Natural killer cell (primary cell): ENCODE results near the gene GPRC5D. TPM values are rescaled to one million over a fixed set of nuclear protein-coding genes. Genes with fewer than 3 reads are reported as not detected.

Experiments
- ATAC-seq, 3 donors: fragments of 150-1000 bp in 2 of 3; fragments of 200-7000 bp in 1 of 3; cut with Tn5 transposase; 1 replicate in 1 of 3; 2 replicates in 2 of 3; pipeline ENCODE4 v1.10.0; 2021; ENCODE audit warnings: mild to moderate bottlenecking in 2 of 3, moderate library complexity in 2 of 3
- DNase-seq, 2 donors: peaks; one replicate each; pipeline versions ENCODE4 v3.0.0 to v3.0.0-alpha.2; 2013 to 2021; ENCODE audit warnings: mixed read lengths in 1 of 2
- H3K27ac ChIP-seq: one replicate; pipeline ENCODE4 v1.5.1; 2013; ENCODE audit warnings: mild to moderate bottlenecking, low read length
- H3K27me3 ChIP-seq: one replicate; pipeline ENCODE4 v1.6.1; 2013; ENCODE audit warnings: low read length; ENCODE audit not compliant: control insufficient read depth, insufficient read depth
- H3K36me3 ChIP-seq: one replicate; pipeline ENCODE4 v1.6.1; 2013; ENCODE audit warnings: low read length; ENCODE audit not compliant: control insufficient read depth, insufficient read depth
- H3K4me1 ChIP-seq: one replicate; pipeline ENCODE4 v1.6.1; 2013; ENCODE audit warnings: low read length; ENCODE audit not compliant: control insufficient read depth, insufficient read depth
- H3K4me3 ChIP-seq: one replicate; pipeline ENCODE4 v1.5.1; 2013; ENCODE audit warnings: low read length
- H3K9me3 ChIP-seq: one replicate; pipeline ENCODE4 v1.6.1; 2013; ENCODE audit warnings: low read length; ENCODE audit not compliant: control insufficient read depth, insufficient read depth
- H3K27ac Mint-ChIP-seq, 2 donors: one replicate each; pipeline ENCODE4 v1.8.0; 2022; ENCODE audit warnings: mild to moderate bottlenecking in 2 of 2, mixed read lengths in 2 of 2, moderate library complexity in 1 of 2
- H3K27me3 Mint-ChIP-seq, 2 donors: one replicate each; pipeline ENCODE4 v1.8.0; 2022; ENCODE audit warnings: low read depth in 2 of 2, mixed read lengths in 2 of 2
- H3K36me3 Mint-ChIP-seq: one replicate; pipeline ENCODE4 v1.8.0; 2022; ENCODE audit warnings: mixed read lengths
- H3K4me1 Mint-ChIP-seq, 2 donors: one replicate each; pipeline ENCODE4 v1.8.0; 2022; ENCODE audit warnings: mixed read lengths in 2 of 2
- H3K4me3 Mint-ChIP-seq: one replicate; pipeline ENCODE4 v1.8.0; 2022; ENCODE audit warnings: mild to moderate bottlenecking, moderate library complexity, mixed read lengths
- H3K9me3 Mint-ChIP-seq, 2 donors: one replicate each; pipeline ENCODE4 v1.8.0; 2022; ENCODE audit warnings: mixed read lengths in 2 of 2
- CTCF ChIP-seq: fragments of 200-600 bp; IDR thresholded peaks from one replicate; pipeline ENCODE4 v1.8.0; 2022; ENCODE audit warnings: antibody characterized with exemption
- WGBS: methylation state at CpG from one replicate; pipeline ENCODE4 v1.1.7; 2013; ENCODE audit warnings: missing lambda C conversion rate; ENCODE audit not compliant: insufficient coverage; 5-methylcytosine and 5-hydroxymethylcytosine counted together
- intact Hi-C: fragments of 100-400 bp; cut with micrococcal nuclease; formaldehyde crosslinking; loops from one replicate; pipeline ENCODE4 v1.14.2; 2022
- total RNA-seq, 4 donors: library from RNA; stranded (reverse); fragments of 120-200 nt in 1 of 4; gene quantifications; one replicate each; pipeline versions ENCODE4 v1.2.3 to v1.2.4, GENCODE V29; 2013 to 2022

GPRC5D gene
- total RNA-seq, 3 donors from 2014 or later (not counting 1 experiment from before 2014, with no cell fraction given), result 5.5 TPM; not detected in 2

- Histone ChIP-seq H3K27me3 (no peaks in the 10 kb centered on the region), H3K27ac (no peak overlapping the region), H3K9me3 (no peaks in the 10 kb centered on the region), H3K4me1 (no peaks in the 10 kb centered on the region), H3K36me3 (no peaks in the 10 kb centered on the region), H3K4me3 (no peak overlapping the region)
- no peak overlapping the region for H3K4me3 Mint-ChIP-seq
- DNase-seq, result no peak
- H3K4me1 Mint-ChIP-seq, result no peaks in the 10 kb centered on the region
- ATAC-seq, result no peak
- no peak overlapping the region for H3K27ac Mint-ChIP-seq
- no peaks in the 10 kb centered on the region for H3K9me3 Mint-ChIP-seq
- intact Hi-C loops, result no loop called here
- H3K27me3 Mint-ChIP-seq, result peaks cover 4 to 11% of the 10 kb centered on the region in 2 donors
- 82% methylated on average over 6 of the region's 6 CpGs for WGBS
- no peak for TF ChIP-seq CTCF
- H3K36me3 Mint-ChIP-seq, result no peaks in the 10 kb centered on the region
Observed at GRCh38 chr12:12922191-12922616, 29.8 kb downstream of the GPRC5D start.

GRCh38 chr12:12919666-12920435, 32.1 kb downstream of the GPRC5D start:
- intact Hi-C loops, result no loop called here
- DNase-seq (no peak), ATAC-seq (no peak)
- Histone ChIP-seq H3K4me1 (peaks cover 5% of the 10 kb centered on the region), H3K27me3 (no peaks in the 10 kb centered on the region), H3K36me3 (no peaks in the 10 kb centered on the region), H3K4me3 (no peak overlapping the region), H3K9me3 (no peaks in the 10 kb centered on the region), H3K27ac (no peak overlapping the region)
- 82% methylated on average over 5 of the region's 5 CpGs for WGBS
- Mint-ChIP-seq H3K4me3 (no peak overlapping the region), H3K36me3 (no peaks in the 10 kb centered on the region), H3K27me3 (peaks cover 17 to 19% of the 10 kb centered on the region in 2 donors), H3K27ac (no peak overlapping the region), H3K9me3 (no peaks in the 10 kb centered on the region), H3K4me1 (peaks cover 7 to 10% of the 10 kb centered on the region in 2 donors)
- TF ChIP-seq CTCF, result no peak

DNA sequence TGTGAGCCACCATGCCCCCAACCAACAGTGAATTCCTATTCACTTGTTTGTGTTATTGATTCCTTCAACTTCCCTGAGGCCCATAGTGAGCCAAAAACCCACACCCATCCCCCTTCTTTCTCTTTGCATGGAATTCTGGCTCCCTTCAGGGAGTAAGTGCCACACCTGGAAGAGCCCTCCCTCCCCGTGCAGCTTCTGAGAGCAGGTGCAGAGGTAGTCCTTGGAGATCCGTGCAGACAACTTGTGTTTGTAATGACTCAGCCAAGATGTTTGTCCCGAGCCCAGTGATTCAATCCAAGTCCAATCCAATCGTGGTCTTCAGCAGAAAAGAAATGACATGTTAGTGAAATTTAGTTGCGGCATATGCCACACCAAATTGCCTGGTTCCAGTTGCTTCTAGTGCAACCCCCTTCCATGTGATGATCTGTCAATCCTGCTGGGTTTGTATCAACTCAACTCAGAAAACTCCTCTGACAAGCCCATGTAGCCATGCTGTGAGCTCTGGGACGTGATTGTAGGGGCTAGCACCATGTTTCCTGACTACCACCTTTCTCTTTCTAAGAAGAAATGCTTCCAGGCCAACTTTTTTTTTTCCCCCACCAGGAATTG, 33.1 kb downstream of the GPRC5D start:
- 71% methylated on average over 6 of the region's 6 CpGs for WGBS
- DNase-seq (no peak), ATAC-seq (no peak)
- Histone ChIP-seq H3K27me3 (no peaks in the 10 kb centered on the region), H3K27ac (no peak overlapping the region), H3K4me1 (peaks cover 5% of the 10 kb centered on the region), H3K36me3 (no peaks in the 10 kb centered on the region), H3K9me3 (no peaks in the 10 kb centered on the region), H3K4me3 (no peak overlapping the region)
- H3K27me3 Mint-ChIP-seq, result peaks cover 15 to 17% of the 10 kb centered on the region in 2 donors
- H3K36me3 Mint-ChIP-seq, result no peaks in the 10 kb centered on the region
- H3K4me1 Mint-ChIP-seq, result peaks cover 7 to 10% of the 10 kb centered on the region in 2 donors
- no peak for TF ChIP-seq CTCF
- H3K4me3 Mint-ChIP-seq, result no peak overlapping the region
- H3K9me3 Mint-ChIP-seq, result no peaks in the 10 kb centered on the region
- intact Hi-C loops, result no loop called here
- no peak overlapping the region for H3K27ac Mint-ChIP-seq
